Activated gamma-delta T cell (primary cell): ENCODE results near the gene CD63.
"Not testable (repeated sequence)": the region's sequence is repeated elsewhere in the genome, so short reads cannot be mapped to it uniquely, and the experiment has no call there.

Source experiments
- DNase-seq: peaks from one replicate; lab custom pipeline; 2025; lab: John Stamatoyannopoulos, UW
- total RNA-seq, 2 donors: gene quantifications; one replicate each; lab custom pipeline; 2026; lab: John Stamatoyannopoulos, UW

The CD63 gene
- 47.9 to 76.6 reads per million in 2 donors for total RNA-seq

GRCh38 chr12:55728939-55729818 is at the start of gene CD63:
Gene CD63 (minus strand): TSS chr12:55729009. CDS start chr12:55728341, 668 bp downstream.
- peak; percentile 58 for DNase-seq

- no peak for DNase-seq
Measured at GRCh38 chr12:55777856-55778255, 49.0 kb upstream of the CD63 start.

- DNase-seq, result no peak
Measured at GRCh38 chr12:55771736-55772135, 42.9 kb upstream of the CD63 start.

GRCh38 chr12:55767156-55767555 is 38.3 kb upstream of the CD63 start:
- DNase-seq, result no peak

DNA sequence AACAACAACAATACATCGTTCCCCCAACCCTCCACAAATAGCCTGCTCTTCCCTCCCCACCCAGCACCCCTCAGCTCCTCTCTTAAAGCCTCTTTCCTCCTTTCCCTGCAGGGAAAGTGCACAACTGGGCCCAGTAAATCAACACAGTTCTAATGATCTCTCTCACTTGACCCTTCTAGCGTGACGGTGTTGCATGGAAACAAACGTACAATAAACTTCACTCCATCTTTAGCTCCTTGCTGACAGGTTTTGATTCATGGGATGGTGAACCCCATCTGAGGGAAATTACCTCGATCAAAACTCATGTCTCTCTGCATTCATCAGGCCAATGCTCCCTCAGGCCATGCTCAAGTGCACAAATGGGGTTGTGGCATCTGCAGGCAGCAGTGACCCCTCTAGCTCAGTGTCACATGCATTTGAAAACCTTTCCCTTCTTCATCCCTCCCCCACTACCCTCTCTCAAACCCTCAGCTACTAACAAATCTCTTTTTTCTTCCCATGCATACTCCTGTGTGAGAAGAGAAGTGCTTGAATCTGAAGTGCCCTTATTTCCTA is 37.0 kb upstream of the CD63 start:
- no peak for DNase-seq

DNA sequence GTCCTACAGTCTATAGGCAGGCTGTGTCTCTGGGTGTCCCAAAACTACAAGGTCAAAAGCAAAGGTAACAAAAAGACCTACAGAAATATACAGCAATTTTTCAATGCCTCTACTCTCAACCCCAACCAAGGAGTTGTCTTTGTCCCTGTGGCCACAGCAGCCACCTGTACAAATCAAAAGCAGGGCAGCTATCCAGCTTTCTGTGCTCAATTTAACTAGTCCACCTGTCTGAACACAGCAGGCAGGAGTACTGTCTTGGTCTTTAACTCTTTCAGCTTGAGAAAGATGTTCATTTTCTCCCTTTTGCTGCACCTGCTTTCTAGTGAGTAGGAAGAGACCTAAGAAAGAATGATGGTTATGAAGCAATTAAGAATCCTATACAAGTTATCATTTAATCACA is 33.8 kb upstream of the CD63 start:
- DNase-seq, result no peak

GRCh38 chr12:55760663-55761062 is 31.9 kb upstream of the CD63 start:
- no peak for DNase-seq

- not testable (repeated sequence) for DNase-seq
Measured at GRCh38 chr12:55758575-55758974, 29.8 kb upstream of the CD63 start.

DNA sequence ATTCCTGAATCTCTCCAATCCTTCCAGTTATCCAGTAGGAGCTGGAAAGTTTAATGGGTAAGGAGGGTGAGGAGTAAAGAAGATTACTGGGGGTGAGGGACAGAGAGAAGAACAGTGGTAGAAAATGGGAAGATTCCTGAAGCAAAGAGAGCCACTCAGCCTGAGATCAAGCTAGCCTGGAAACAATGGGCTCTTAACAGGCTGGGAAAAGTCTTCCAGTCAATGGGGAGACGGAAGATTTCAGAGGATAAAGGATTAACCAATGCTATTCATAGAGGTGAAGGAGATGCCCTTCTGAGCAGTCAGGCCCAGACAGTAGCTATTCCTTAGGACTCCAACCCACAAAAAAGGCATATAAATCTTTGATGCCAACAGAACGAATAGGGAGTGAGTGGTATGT is 28.9 kb upstream of the CD63 start:
- no peak for DNase-seq

DNA sequence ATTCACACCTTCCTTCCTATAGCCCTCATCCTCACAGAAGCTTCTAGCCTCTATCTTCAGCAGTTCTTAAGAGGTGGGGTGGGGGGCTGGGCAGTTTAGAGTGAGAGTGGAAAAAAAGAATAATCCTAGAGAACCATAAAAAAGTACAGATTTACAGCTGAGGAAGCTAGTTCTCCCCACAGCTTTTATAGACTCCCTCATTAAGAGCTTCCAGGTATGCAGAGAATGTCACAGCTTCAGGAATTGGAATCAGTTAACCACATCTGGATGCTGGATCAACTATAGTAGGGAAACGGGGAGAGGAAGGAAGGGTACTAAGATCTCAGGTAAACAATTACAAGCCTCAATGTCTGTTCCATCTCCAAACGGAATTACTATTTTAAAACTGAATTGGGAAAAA is 26.4 kb upstream of the CD63 start:
- DNase-seq, result no peak

DNA sequence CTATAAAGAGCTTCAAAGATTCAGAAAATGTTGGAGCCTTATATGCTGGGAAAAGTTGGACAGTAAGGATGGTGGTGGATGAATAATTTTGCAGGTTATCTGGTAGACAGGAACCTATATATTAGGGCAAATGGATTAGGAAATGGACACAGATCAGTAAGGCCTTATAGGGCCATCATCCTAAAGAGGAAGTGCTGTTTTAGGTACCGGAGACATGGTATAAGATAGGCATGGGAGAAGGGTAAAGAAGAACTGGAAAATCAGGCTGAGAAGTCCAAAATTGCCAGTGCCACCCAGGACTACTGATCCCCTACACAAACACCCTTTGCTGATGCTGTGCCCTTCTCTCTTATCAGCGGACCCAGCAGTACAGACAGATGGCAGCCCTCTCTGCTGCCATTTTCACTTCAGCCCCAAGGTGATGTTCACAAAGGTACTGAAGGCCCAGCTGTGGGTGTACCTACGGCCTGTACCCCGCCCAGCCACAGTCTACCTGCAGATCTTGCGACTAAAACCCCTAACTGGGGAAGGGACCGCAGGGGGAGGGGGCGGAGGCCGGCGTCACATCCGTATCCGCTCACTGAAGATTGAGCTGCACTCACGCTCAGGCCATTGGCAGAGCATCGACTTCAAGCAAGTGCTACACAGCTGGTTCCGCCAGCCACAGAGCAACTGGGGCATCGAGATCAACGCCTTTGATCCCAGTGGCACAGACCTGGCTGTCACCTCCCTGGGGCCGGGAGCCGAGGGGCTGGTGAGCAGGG is 19.6 kb upstream of the CD63 start:
- DNase-seq, result no peak

DNA sequence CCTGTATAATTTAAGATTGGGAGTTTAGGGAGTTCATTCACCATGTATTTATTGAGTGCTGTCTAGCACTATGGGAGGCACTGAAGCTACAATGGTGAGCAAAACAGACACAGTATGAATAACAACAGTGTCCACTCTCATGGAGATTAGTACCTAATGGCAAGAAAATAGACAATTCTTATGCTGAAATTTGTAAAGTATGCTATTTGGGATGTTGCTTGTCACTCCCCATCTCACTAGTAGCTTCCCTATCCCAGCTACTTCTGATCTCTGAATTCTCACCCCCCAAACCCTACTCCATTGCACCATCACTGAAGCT is 18.1 kb upstream of the CD63 start:
- DNase-seq, result no peak

GRCh38 chr12:55746174-55746912 is 17.5 kb upstream of the CD63 start:
- no peak for DNase-seq

GRCh38 chr12:55745361-55746173 is 16.8 kb upstream of the CD63 start:
- no peak for DNase-seq

DNA sequence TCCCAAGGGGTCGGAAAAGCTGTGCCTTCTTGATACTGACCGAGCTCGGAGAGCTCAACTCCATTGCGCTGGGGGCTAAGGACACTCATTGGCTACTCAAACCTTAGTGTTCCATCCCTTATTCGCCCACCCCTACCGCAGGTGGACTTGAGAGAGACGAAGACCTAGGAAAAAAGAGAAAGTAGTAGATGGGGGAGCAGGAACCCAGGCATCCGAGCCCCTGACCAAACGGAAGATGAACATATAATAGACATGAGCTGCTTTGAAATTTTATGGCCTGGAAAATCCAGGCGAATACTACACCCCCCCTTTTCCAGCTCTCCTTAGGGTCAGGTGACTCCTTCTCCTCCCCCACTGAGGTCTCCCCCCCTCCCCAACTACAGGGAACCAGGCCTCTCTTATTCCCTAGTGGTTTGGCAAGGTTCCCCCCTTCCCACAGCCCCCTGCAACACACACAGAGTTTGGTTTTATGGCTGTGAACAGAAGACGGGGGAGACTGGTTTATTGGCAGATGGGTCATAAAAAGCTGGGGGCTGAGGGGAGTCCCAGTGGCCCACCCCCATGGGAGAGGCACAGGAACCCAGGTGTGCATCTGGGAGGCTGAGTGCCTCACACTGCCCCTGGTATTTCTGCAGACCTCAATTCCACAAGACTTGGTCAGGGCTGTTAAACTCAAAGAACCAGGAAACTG is 15.7 kb upstream of the CD63 start:
- no peak for DNase-seq

DNA sequence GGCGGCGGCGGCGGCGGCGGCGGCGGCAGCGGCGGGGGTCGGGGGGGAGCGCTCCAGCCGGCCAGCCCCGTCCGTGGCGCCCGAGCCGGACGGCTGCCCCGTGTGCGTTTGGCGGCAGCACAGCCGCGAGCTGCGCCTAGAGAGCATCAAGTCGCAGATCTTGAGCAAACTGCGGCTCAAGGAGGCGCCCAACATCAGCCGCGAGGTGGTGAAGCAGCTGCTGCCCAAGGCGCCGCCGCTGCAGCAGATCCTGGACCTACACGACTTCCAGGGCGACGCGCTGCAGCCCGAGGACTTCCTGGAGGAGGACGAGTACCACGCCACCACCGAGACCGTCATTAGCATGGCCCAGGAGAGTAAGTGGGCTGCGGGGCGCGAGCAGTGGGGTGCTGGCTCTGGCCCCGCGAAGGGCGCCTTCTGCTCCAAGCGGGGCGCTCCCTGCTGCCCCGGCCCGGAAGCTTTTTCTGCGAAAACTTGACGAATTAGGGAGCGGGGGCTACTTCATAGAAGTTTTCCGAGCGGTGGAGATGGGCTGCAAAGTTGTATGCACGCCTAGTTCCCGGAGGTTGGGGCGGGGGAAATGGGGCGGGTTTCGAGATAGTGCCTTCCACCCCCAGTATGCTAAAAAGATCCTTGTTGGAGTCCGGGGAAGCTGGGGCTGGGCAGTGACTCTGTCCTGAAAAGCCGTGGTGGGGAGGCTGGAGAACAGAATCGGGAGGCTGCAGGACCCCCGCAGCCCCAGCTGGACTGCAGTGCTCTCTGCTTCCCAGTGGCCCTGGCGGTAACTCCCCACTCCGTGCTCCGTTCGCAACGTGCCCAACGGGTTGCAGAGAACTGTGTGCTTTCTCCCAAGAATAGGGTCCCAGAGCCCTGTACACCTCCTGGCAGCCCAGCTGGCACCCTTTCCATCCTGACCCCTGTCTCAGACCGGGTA is 14.9 kb upstream of the CD63 start:
- DNase-seq, result peak; percentile 46

DNA sequence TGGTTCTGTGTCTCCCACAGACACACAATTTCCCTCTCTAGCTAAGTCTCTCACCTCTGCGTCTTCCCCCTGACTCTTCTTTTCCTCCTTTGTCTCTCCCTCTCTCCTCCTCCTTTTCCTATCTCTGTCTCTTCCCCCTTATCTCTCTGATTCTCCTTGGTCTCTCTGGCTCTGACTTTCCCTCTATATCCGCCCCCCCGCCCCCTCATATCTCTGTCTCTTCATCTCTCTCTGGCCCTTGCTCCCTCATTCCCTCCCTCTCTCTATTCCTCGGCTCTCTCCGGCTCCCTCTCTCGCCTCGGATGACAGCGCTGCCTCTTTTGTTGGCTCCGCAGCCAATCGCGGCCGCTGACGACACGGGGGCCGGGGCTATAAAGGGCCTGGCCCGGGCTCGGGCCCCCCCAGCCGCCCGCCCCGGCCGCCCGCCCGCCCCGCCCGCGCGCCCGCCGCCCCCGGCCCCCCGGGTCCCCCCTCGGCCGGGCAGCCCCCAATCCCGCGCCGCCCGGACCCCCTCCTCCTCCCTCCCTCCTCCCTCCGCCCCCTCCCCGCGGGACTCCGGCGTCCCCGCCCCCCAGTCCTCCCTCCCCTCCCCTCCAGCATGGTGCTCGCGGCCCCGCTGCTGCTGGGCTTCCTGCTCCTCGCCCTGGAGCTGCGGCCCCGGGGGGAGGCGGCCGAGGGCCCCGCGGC is 14.1 kb upstream of the CD63 start, which contains the start of gene GDF11:
GDF11 (plus strand) TSS at position 404 of the 687 bp plus-strand sequence; CDS start at position 599, 195 bp downstream.
- peak; percentile 73 for DNase-seq

GRCh38 chr12:55741931-55742680 is 13.3 kb upstream of the CD63 start:
- DNase-seq, result no peak
